Vagina (tissue), 2 donors: ENCODE data around the gene KRT3.

Source experiments
- CTCF ChIP-seq, 3 experiments: fragments of 450-650 bp in 2 of 3; fragments of 200-600 bp in 1 of 3; sonication (generic) in 1 of 3; IDR thresholded peaks; one replicate each; pipeline ENCODE4 v1.5.1; 2017 to 2019; ENCODE audit warnings: antibody characterized with exemption in 3 of 3, mild to moderate bottlenecking in 2 of 3, moderate library complexity in 2 of 3
- POLR2AphosphoS5 ChIP-seq, 2 donors: sonication (generic); formaldehyde crosslinking; IDR thresholded peaks; one replicate each; pipeline ENCODE4 v1.9.0; 2017; ENCODE audit warnings: antibody characterized with exemption in 2 of 2, mild to moderate bottlenecking in 2 of 2, low read depth in 1 of 2; ENCODE audit not compliant: insufficient read depth in 1 of 2

- TF ChIP-seq CTCF (IDR thresholded peaks at IDR 0.05) (no peak), POLR2AphosphoS5 (IDR thresholded peaks at IDR 0.05; ENCODE audit: insufficient read depth in 1 of 2, low read depth in 1 of 2) (no peak)
Measured at GRCh38 chr12:52839436-52840105, 43.7 kb upstream of the KRT3 start.
